Measurements from ENCODE around the gene ATP6AP1.
"Not testable (repeated sequence)": the region's sequence is repeated elsewhere in the genome, so short reads cannot be mapped to it uniquely, and the experiment has no call there.

The ATP6AP1 gene

GRCh38 chrX:154383359-154384283 is 44.9 kb upstream of the ATP6AP1 start:
- no peak overlapping the region for H4K91ac ChIP-seq (ENCODE audit: low read depth, low read length, poor library complexity)
- no peak overlapping the region for H3K4me2 ChIP-seq (ENCODE audit: insufficient read depth, low read length, poor library complexity, severe bottlenecking)
- no peak overlapping the region for H3K18ac ChIP-seq (ENCODE audit: low read length)
- no peak overlapping the region for H3K4ac ChIP-seq (ENCODE audit: low read length)
- H4K8ac ChIP-seq (ENCODE audit: low read depth, low read length), result no peak overlapping the region
- H3K9ac ChIP-seq (ENCODE audit: low read depth, low read length, poor library complexity), result no peak overlapping the region
- H2BK12ac ChIP-seq (ENCODE audit: low read length), result no peak overlapping the region
- no peak for DNase-seq (ENCODE audit: low spot score)
- H3K4me3 ChIP-seq (ENCODE audit: low read length in 2 of 2), result no peak overlapping the region
- H3K23ac ChIP-seq (ENCODE audit: low read depth, low read length, poor library complexity), result no peak overlapping the region
- H3K36me3 ChIP-seq (replicated peaks in 1 of 2; ENCODE audit: control insufficient read depth in 2 of 2, insufficient read depth in 2 of 2, low read length in 2 of 2), result peaks cover 0 to 22% of the 10 kb centered on the region in 2 donors
- no peak overlapping the region for H2BK15ac ChIP-seq (ENCODE audit: low read length)
- H3K27me3 ChIP-seq (ENCODE audit: control insufficient read depth in 3 of 3, insufficient read depth in 3 of 3, low read depth in 1 of 3, low read length in 3 of 3), result no peaks in the 10 kb centered on the region
- no peak overlapping the region for H2BK120ac ChIP-seq (ENCODE audit: low read depth, low read length)
- no peak overlapping the region for H2AFZ ChIP-seq (ENCODE audit: low read length)
- peaks cover 8 to 14% of the 10 kb centered on the region in 2 donors for H3K4me1 ChIP-seq (ENCODE audit: control insufficient read depth in 2 of 2, insufficient read depth in 1 of 2, low read depth in 1 of 2, low read length in 2 of 2)
- no CpG with 5 or more reads among the region's 14 CpGs for WGBS, 2 donors (ENCODE audit: extremely low coverage in 2 of 2, insufficient read length in 2 of 2, insufficient replicate concordance in 1 of 2)
- H3K14ac ChIP-seq (ENCODE audit: low read length), result no peak overlapping the region
- H3K79me1 ChIP-seq (ENCODE audit: low read depth, low read length), result no peaks in the 10 kb centered on the region
- no peak overlapping the region for H2AK5ac ChIP-seq (ENCODE audit: low read depth, low read length)
- H3K9me3 ChIP-seq (replicated peaks in 1 of 2; ENCODE audit: control insufficient read depth in 2 of 2, insufficient read depth in 1 of 2, low read depth in 1 of 2, low read length in 2 of 2), result no peaks in the 10 kb centered on the region
- no peak overlapping the region for H2BK5ac ChIP-seq (ENCODE audit: low read length)
- no peak overlapping the region for H3K27ac ChIP-seq (replicated peaks; ENCODE audit: low read length)

GRCh38 chrX:154384284-154384892 is 44.1 kb upstream of the ATP6AP1 start:
- Histone ChIP-seq H2BK120ac (ENCODE audit: low read depth, low read length) (no peak overlapping the region), H3K36me3 (replicated peaks in 1 of 2; ENCODE audit: control insufficient read depth in 2 of 2, insufficient read depth in 2 of 2, low read length in 2 of 2) (peaks cover 0 to 22% of the 10 kb centered on the region in 2 donors), H3K4me3 (ENCODE audit: low read length in 2 of 2) (no peak overlapping the region), H3K79me1 (ENCODE audit: low read depth, low read length) (no peaks in the 10 kb centered on the region), H3K18ac (ENCODE audit: low read length) (no peak overlapping the region), H3K27ac (replicated peaks; ENCODE audit: low read length) (no peak overlapping the region), H4K8ac (ENCODE audit: low read depth, low read length) (no peak overlapping the region), H3K4me2 (ENCODE audit: insufficient read depth, low read length, poor library complexity, severe bottlenecking) (no peak overlapping the region), H2AFZ (ENCODE audit: low read length) (no peak overlapping the region), H3K4ac (ENCODE audit: low read length) (no peak overlapping the region), H3K4me1 (ENCODE audit: control insufficient read depth in 2 of 2, insufficient read depth in 1 of 2, low read depth in 1 of 2, low read length in 2 of 2) (peaks cover 8 to 14% of the 10 kb centered on the region in 2 donors), H2BK5ac (ENCODE audit: low read length) (no peak overlapping the region), H3K9ac (ENCODE audit: low read depth, low read length, poor library complexity) (no peak overlapping the region), H4K91ac (ENCODE audit: low read depth, low read length, poor library complexity) (no peak overlapping the region), H2BK12ac (ENCODE audit: low read length) (no peak overlapping the region), H3K9me3 (replicated peaks in 1 of 2; ENCODE audit: control insufficient read depth in 2 of 2, insufficient read depth in 1 of 2, low read depth in 1 of 2, low read length in 2 of 2) (no peaks in the 10 kb centered on the region), H2BK15ac (ENCODE audit: low read length) (no peak overlapping the region), H3K27me3 (ENCODE audit: control insufficient read depth in 3 of 3, insufficient read depth in 3 of 3, low read depth in 1 of 3, low read length in 3 of 3) (no peaks in the 10 kb centered on the region), H3K14ac (ENCODE audit: low read length) (no peak overlapping the region), H2AK5ac (ENCODE audit: low read depth, low read length) (no peak overlapping the region), H3K23ac (ENCODE audit: low read depth, low read length, poor library complexity) (no peak overlapping the region)
- no peak for DNase-seq (ENCODE audit: low spot score)
- WGBS, 2 donors (ENCODE audit: extremely low coverage in 2 of 2, insufficient read length in 2 of 2, insufficient replicate concordance in 1 of 2), result no CpG with 5 or more reads among the region's 8 CpGs

GRCh38 chrX:154388094-154388493 is 40.4 kb upstream of the ATP6AP1 start:
- no CpG with 5 or more reads among the region's 20 CpGs for WGBS, 2 donors (ENCODE audit: extremely low coverage in 2 of 2, insufficient read length in 2 of 2, insufficient replicate concordance in 1 of 2)
- not testable (repeated sequence) for DNase-seq (ENCODE audit: low spot score)

GRCh38 chrX:154388649-154389048 is 39.8 kb upstream of the ATP6AP1 start:
- not testable (repeated sequence) for H3K14ac ChIP-seq (ENCODE audit: low read length); H3K4me3 ChIP-seq (ENCODE audit: low read length in 2 of 2); H2AFZ ChIP-seq (ENCODE audit: low read length); H4K91ac ChIP-seq (ENCODE audit: low read depth, low read length, poor library complexity); H2AK5ac ChIP-seq (ENCODE audit: low read depth, low read length); H4K8ac ChIP-seq (ENCODE audit: low read depth, low read length); H3K27me3 ChIP-seq (ENCODE audit: control insufficient read depth in 3 of 3, insufficient read depth in 3 of 3, low read depth in 1 of 3, low read length in 3 of 3); H3K36me3 ChIP-seq (replicated peaks in 1 of 2; ENCODE audit: control insufficient read depth in 2 of 2, insufficient read depth in 2 of 2, low read length in 2 of 2); H3K9me3 ChIP-seq (replicated peaks in 1 of 2; ENCODE audit: control insufficient read depth in 2 of 2, insufficient read depth in 1 of 2, low read depth in 1 of 2, low read length in 2 of 2); H2BK12ac ChIP-seq (ENCODE audit: low read length); H3K9ac ChIP-seq (ENCODE audit: low read depth, low read length, poor library complexity); H3K23ac ChIP-seq (ENCODE audit: low read depth, low read length, poor library complexity); DNase-seq (ENCODE audit: low spot score); H3K4me2 ChIP-seq (ENCODE audit: insufficient read depth, low read length, poor library complexity, severe bottlenecking); H3K79me1 ChIP-seq (ENCODE audit: low read depth, low read length); H2BK5ac ChIP-seq (ENCODE audit: low read length); H3K4ac ChIP-seq (ENCODE audit: low read length); H3K27ac ChIP-seq (replicated peaks; ENCODE audit: low read length); H3K18ac ChIP-seq (ENCODE audit: low read length); H3K4me1 ChIP-seq (ENCODE audit: control insufficient read depth in 2 of 2, insufficient read depth in 1 of 2, low read depth in 1 of 2, low read length in 2 of 2); H2BK15ac ChIP-seq (ENCODE audit: low read length); H2BK120ac ChIP-seq (ENCODE audit: low read depth, low read length)
- WGBS, 2 donors (ENCODE audit: extremely low coverage in 2 of 2, insufficient read length in 2 of 2, insufficient replicate concordance in 1 of 2), result no CpG with 5 or more reads among the region's 16 CpGs

More at GRCh38 chrX:154388094-154388493, 40.4 kb upstream of the ATP6AP1 start:
- H2BK5ac ChIP-seq (ENCODE audit: low read length); H3K4ac ChIP-seq (ENCODE audit: low read length); H2AFZ ChIP-seq (ENCODE audit: low read length); H3K4me1 ChIP-seq (ENCODE audit: control insufficient read depth in 2 of 2, insufficient read depth in 1 of 2, low read depth in 1 of 2, low read length in 2 of 2); H3K79me1 ChIP-seq (ENCODE audit: low read depth, low read length); H3K18ac ChIP-seq (ENCODE audit: low read length); H2BK12ac ChIP-seq (ENCODE audit: low read length); H4K91ac ChIP-seq (ENCODE audit: low read depth, low read length, poor library complexity); H3K9me3 ChIP-seq (replicated peaks in 1 of 2; ENCODE audit: control insufficient read depth in 2 of 2, insufficient read depth in 1 of 2, low read depth in 1 of 2, low read length in 2 of 2); H2BK15ac ChIP-seq (ENCODE audit: low read length); H2BK120ac ChIP-seq (ENCODE audit: low read depth, low read length); H2AK5ac ChIP-seq (ENCODE audit: low read depth, low read length); H3K27ac ChIP-seq (replicated peaks; ENCODE audit: low read length); H3K27me3 ChIP-seq (ENCODE audit: control insufficient read depth in 3 of 3, insufficient read depth in 3 of 3, low read depth in 1 of 3, low read length in 3 of 3); H3K14ac ChIP-seq (ENCODE audit: low read length); H3K23ac ChIP-seq (ENCODE audit: low read depth, low read length, poor library complexity); H3K4me3 ChIP-seq (ENCODE audit: low read length in 2 of 2); H3K36me3 ChIP-seq (replicated peaks in 1 of 2; ENCODE audit: control insufficient read depth in 2 of 2, insufficient read depth in 2 of 2, low read length in 2 of 2); H4K8ac ChIP-seq (ENCODE audit: low read depth, low read length); H3K4me2 ChIP-seq (ENCODE audit: insufficient read depth, low read length, poor library complexity, severe bottlenecking); H3K9ac ChIP-seq (ENCODE audit: low read depth, low read length, poor library complexity): not testable (repeated sequence)

Data from neuronal stem cell (in vitro differentiated cells).